GM18858 (cell line): ENCODE results near the gene SLC6A18.
"Not testable (repeated sequence)": the region's sequence is repeated elsewhere in the genome, so short reads cannot be mapped to it uniquely, and the experiment has no call there.

Experiments used
- ATAC-seq: cut with Tn5 transposase; IDR thresholded peaks from one replicate; pipeline ENCODE4 v1.9.1; 2021; ENCODE audit not compliant: unreplicated experiment

The SLC6A18 gene

DNA sequence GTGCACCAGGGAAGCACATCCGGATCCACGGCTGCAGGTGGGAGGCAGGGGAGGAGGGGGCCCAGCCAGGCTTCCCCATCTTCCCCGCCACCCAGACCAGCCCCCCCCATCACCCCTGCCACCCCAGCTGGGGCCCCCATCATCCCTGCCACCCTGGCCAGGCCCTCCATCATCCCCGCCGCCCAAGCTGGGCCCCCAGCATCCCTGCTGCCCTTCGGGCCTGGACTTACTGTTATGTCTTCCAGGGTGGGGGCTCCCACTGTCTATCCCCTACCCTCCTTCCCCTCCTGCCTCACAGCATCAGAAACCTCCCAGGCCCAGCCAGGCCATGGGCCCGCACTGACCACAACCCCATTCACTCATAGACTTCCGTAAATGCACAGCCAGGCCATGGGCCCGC lies 27.5 kb downstream of the SLC6A18 start:
- no peak for ATAC-seq

GRCh38 chr5:1253456-1254105 lies 28.4 kb downstream of the SLC6A18 start:
- ATAC-seq, result no peak

DNA sequence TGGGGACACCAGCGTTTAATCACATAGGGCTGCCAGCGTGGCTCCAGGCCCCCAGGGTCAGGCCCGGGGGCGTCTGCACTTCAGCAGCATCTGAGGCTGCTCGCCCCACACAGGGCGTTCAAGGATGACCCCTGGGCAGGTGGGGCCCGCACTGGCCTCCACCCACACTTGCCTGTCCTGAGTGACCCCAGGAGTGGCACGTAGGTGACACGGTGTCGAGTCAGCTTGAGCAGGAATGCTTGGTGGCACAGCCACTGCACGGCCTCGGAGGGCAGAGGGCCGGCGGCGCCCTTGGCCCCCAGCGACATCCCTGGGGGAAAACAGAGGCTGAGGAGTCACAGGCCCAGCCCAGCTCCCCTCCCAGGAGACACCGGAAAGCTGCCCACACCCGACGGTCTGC lies 29.0 kb downstream of the SLC6A18 start:
- no peak for ATAC-seq

GRCh38 chr5:1255081-1255561 lies 29.9 kb downstream of the SLC6A18 start:
- ATAC-seq, result no peak

GRCh38 chr5:1256776-1257175 lies 31.6 kb downstream of the SLC6A18 start:
- ATAC-seq, result no peak

DNA sequence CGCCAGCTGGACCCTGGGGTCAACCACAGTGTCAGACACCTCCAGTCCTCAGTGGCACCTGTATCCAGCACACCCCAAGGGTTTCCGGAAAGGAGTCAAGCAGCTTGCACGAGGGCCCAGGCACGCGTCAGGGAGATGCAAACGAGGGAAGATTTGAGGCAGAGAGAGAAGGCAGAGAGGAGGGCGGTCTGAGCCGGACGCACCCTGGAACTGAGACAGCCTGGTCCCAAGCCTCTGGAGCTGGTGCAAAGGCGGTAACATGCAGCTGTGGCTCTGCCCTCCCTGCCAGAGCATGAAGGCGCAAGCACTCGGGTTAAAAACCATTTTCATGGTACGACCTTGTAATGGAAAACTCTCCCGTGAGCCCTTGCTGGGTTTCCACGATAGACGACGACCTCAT lies 32.2 kb downstream of the SLC6A18 start:
- no peak for ATAC-seq

DNA sequence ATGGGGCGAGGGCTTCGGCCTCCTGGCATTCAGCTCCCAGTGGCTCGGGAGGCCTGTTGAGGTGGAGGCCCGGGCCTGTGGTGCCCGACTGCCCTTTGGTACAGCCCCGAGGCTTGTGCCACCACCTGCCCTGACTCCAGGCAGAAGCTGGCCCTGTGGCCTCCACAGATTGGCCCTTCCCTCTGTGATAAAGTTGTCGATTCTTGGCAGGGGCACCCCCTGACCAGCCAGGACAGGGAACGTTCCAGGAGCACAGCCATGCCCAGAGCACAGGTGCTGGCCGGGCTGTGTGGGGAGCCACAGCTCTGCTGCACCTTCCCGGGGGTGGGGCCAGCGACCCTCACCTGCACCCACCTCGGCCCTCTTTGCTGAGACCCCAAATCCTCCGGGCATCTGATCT lies 32.7 kb downstream of the SLC6A18 start:
- no peak for ATAC-seq

DNA sequence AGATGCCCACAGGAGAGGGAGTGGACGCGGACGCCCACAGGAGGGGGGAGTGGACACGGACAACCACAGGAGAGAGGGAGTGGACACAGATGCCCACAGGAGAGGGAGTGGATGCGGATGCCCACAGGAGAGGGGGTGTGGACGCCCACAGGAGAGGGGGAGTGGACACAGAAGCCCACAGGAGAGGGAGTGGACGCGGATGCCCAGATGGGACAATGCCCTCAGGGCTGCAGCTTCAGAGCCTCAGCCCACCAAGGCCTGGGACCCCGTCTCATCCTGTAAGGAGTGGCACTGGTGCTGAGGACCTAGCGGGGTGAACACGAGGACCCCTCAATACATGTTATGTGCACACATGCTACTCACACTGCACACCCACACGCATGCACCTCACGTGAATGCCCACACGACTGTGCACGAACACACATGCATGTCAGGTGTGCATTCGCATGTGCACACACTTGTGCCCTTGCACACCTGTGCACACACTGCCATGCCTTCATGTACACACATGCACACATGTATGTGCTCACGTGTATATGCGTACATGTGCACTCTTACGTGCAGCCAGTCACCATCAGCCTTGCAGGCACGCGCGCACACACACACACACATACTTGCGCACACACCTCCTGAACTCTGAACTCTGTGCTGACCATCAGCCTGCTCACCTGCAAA lies 34.8 kb downstream of the SLC6A18 start:
- ATAC-seq, result no peak

GRCh38 chr5:1261643-1262042 lies 36.5 kb downstream of the SLC6A18 start:
- no peak for ATAC-seq

DNA sequence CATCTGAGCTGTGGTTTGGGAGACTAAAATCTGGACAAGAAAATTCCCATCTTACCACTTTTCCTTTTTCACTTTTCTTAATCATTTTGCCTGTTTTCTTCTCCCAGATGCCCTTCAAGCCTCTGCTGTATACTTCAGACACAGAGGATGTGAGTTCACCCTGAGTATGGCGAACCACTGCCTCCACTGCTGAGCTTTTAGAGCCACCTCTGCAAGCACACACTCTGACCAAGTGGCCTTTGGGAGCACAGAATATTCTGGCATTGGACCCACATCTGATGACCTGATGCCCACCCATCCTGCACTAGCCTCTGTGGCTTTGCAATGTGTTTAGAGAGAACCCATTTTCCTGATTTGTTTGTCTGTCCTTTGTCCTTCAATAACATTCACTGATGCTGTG lies 37.2 kb downstream of the SLC6A18 start:
- no peak for ATAC-seq

GRCh38 chr5:1264211-1264610 lies 39.0 kb downstream of the SLC6A18 start:
- ATAC-seq, result no peak

- ATAC-seq, result no peak
Measured at GRCh38 chr5:1265026-1265425, 39.8 kb downstream of the SLC6A18 start.

DNA sequence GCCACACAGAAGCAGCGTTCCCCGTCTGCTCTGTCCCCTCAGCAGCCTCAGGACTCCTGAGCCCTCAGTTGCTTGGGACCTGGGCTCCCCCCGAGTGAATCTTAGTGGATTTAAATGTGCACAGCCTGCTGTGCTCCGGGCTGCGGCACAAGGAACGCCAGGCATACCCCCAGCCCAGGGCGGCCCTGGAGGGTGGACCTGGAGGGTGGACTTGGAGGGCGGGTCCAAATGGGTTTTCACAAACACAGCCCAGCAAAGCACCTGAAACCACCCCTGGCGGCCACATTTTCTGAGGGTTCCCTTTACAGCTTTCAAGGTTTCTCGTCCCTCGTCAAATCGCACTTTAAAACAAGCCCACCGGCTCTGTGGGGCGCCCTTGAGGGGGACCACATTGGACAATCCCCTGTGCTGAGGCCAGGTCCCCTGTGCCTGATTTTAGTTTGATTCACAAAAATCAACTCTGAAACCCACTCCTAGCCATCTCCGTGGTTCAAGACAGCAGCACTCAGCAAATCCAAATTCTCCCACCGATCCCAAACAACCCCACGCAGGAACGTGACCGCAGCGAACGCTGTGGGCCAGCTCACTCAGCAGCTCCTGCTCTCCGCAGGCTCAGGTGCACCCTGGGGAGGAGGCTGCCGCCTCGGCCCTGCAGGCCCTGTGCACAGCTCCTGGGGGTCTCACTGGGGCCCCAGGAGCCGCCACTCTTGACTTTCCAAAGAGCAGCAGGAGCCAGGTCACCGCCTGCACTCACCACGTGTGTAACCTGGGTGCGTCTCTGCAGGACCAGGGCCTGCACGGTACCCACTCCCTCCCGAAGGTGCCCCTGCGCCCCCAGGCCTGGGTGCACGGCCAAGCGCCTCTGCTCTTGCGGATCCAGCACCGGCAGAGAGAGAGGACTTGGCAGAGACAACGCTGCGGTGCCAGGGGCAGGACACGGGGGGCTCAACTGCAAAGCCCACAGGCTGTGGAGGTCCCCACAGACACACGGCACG lies 40.6 kb downstream of the SLC6A18 start:
- no peak for ATAC-seq

DNA sequence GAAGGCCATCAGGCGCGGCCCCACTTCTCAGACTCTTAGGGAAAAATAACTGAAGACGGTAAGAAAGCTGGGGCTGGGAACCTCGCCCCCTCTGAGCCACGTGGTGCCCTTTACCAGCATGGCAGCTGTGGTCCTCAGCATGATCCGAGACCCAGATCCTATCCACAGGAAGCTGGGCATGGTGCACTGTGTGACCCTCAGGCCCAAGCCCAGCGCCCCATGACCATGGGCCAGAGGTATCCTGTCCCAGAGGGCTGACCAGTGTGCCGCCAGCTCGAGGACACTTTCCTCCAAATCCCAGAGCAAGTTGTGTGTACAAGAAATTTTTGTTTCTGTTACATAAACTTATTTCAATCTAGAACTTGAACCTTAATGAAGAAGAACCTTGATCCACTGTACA lies 41.6 kb downstream of the SLC6A18 start:
- no peak for ATAC-seq

DNA sequence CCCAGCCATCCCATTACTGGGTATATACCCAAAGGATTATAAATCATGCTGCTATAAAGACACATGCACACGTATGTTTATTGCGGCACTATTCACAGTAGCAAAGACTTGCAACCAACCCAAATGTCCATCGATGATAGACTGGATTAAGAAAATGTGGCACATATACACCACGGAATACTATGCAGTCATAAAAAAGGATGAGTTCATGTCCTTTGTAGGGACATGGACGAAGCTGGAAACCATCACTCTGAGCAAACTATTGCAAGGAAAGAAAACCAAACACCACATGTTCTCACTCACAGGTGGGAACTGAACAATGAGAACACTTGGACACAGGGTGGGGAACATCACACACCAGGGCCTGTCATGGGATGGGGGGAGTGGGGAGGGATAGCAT lies 42.3 kb downstream of the SLC6A18 start:
- ATAC-seq, result not testable (repeated sequence)

DNA sequence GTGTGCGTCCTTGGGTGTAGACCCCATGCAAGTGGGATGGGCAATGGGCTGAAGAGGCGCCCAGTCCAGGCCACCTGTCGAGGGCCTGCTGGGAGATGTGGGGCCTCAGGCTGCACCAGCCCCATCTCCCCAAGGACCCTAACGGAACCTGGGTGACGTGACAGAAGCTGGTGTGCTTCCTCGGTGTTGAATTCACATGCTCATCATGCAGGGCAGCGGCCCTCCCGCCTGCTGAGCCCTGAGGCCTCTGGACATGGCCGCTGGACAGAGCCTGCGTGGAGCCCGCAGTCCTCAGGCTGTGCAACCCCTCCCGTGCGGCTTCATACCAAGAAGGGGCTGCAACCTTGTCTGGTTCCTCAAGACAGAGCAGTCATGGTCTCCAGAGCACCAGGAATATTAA lies 42.9 kb downstream of the SLC6A18 start:
- ATAC-seq, result no peak

GRCh38 chr5:1268666-1269065 lies 43.5 kb downstream of the SLC6A18 start:
- no peak for ATAC-seq

- no peak for ATAC-seq
Measured at GRCh38 chr5:1270426-1270825, 45.2 kb downstream of the SLC6A18 start.

DNA sequence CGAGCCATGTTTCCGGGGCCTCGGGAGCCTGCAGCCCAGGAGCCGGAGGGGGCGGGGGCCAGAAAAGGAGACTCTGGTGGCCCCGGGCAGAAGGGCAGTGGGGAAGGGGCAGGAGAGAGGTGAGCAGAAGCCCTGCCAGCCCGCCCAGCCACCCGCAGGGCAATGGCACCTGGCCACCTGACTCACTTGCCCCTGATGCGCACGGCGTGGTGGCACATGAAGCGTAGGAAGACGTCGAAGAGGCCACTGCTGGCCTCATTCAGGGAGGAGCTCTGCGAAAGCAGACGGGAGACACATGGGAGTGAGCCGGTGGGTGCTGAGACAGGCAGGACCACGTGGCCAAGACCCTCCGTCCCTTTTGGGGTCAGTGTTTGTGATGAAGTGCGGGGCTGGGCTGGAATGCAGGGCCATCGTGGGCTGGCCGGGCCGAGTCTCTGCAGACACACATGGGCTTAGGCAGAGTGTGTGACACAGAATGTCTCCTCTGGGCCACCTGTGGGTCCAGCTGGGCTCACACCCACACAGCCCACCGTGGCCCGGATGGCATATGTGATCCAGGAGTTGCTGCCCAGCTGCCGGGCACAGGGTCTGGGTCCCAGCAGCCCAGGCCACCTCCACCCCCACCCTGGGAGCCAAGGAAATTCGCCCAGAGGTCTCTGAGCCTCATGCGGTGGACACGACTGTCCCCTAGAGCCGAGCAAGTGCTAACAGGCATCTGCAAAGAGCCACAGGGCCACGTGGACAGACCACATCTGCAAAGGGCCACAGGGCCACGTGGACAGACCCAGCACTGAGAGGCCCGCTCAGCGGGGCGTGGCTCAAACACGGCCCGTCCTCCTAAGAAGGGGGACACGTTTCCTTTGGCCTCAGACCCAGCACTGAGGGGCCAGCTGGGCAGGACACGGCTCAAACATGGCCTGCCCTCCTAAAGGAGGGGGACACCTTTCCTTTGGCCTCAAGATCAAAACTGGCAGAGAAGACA lies 46.0 kb downstream of the SLC6A18 start:
- ATAC-seq, result no peak

- ATAC-seq, result no peak
Measured at GRCh38 chr5:1272201-1272600, 47.0 kb downstream of the SLC6A18 start.
